ENCODE results near the gene CHCHD3.

Gene CHCHD3

GRCh38 chr7:132760866-132761265 is 321.0 kb downstream of the CHCHD3 start:
- Histone ChIP-seq H4K20me1 (ENCODE audit: insufficient read depth) (no peaks in the 10 kb centered on the region), H3K4me1 (ENCODE audit: low read depth, poor library complexity, severe bottlenecking) (no peaks in the 10 kb centered on the region), H3K36me3 (ENCODE audit: insufficient read depth) (no peaks in the 10 kb centered on the region), H3K79me2 (ENCODE audit: insufficient read depth, low read depth) (no peaks in the 10 kb centered on the region), H3K27me3 (ENCODE audit: insufficient read depth, low read depth) (no peaks in the 10 kb centered on the region), H3K9ac (no peak overlapping the region), H3K27ac (no peak overlapping the region), H3K4me3 (IDR thresholded peaks at IDR 0.05; ENCODE audit: insufficient read depth, low read depth, low read length) (no peak overlapping the region), H3K4me2 (no peak overlapping the region), H2AFZ (ENCODE audit: low read depth) (no peak overlapping the region)
- TF ChIP-seq CTCF (conservative IDR thresholded peaks at IDR 0.05; ENCODE audit: low read depth, low read length): no peak

GRCh38 chr7:132760244-132760623 is 321.7 kb downstream of the CHCHD3 start:
- no peaks in the 10 kb centered on the region for H3K4me1 ChIP-seq (ENCODE audit: low read depth, poor library complexity, severe bottlenecking)
- no peak for TF ChIP-seq CTCF (conservative IDR thresholded peaks at IDR 0.05; ENCODE audit: low read depth, low read length)
- no peak overlapping the region for H3K4me3 ChIP-seq (IDR thresholded peaks at IDR 0.05; ENCODE audit: insufficient read depth, low read depth, low read length)
- H3K9ac ChIP-seq: no peak overlapping the region
- H3K27me3 ChIP-seq (ENCODE audit: insufficient read depth, low read depth): no peaks in the 10 kb centered on the region
- no peaks in the 10 kb centered on the region for H4K20me1 ChIP-seq (ENCODE audit: insufficient read depth)
- no peak overlapping the region for H3K4me2 ChIP-seq
- no peak overlapping the region for H2AFZ ChIP-seq (ENCODE audit: low read depth)
- H3K79me2 ChIP-seq (ENCODE audit: insufficient read depth, low read depth): no peaks in the 10 kb centered on the region
- no peaks in the 10 kb centered on the region for H3K36me3 ChIP-seq (ENCODE audit: insufficient read depth)
- no peak overlapping the region for H3K27ac ChIP-seq

GRCh38 chr7:132759482-132760243 is 322.2 kb downstream of the CHCHD3 start:
- H3K4me3 ChIP-seq (IDR thresholded peaks at IDR 0.05; ENCODE audit: insufficient read depth, low read depth, low read length): no peak overlapping the region
- no peak overlapping the region for H2AFZ ChIP-seq (ENCODE audit: low read depth)
- TF ChIP-seq CTCF (conservative IDR thresholded peaks at IDR 0.05; ENCODE audit: low read depth, low read length): no peak
- no peaks in the 10 kb centered on the region for H3K4me1 ChIP-seq (ENCODE audit: low read depth, poor library complexity, severe bottlenecking)
- no peak overlapping the region for H3K4me2 ChIP-seq
- no peak overlapping the region for H3K9ac ChIP-seq
- H3K27me3 ChIP-seq (ENCODE audit: insufficient read depth, low read depth): no peaks in the 10 kb centered on the region
- no peaks in the 10 kb centered on the region for H3K79me2 ChIP-seq (ENCODE audit: insufficient read depth, low read depth)
- H3K27ac ChIP-seq: no peak overlapping the region
- no peaks in the 10 kb centered on the region for H3K36me3 ChIP-seq (ENCODE audit: insufficient read depth)
- H4K20me1 ChIP-seq (ENCODE audit: insufficient read depth): no peaks in the 10 kb centered on the region

GRCh38 chr7:132758986-132759385 is 322.9 kb downstream of the CHCHD3 start:
- no peaks in the 10 kb centered on the region for H3K27me3 ChIP-seq (ENCODE audit: insufficient read depth, low read depth)
- H3K4me3 ChIP-seq (IDR thresholded peaks at IDR 0.05; ENCODE audit: insufficient read depth, low read depth, low read length): no peak overlapping the region
- H3K4me1 ChIP-seq (ENCODE audit: low read depth, poor library complexity, severe bottlenecking): no peaks in the 10 kb centered on the region
- H3K9ac ChIP-seq: no peak overlapping the region
- H3K4me2 ChIP-seq: no peak overlapping the region
- no peak for TF ChIP-seq CTCF (conservative IDR thresholded peaks at IDR 0.05; ENCODE audit: low read depth, low read length)
- no peak overlapping the region for H3K27ac ChIP-seq
- no peaks in the 10 kb centered on the region for H4K20me1 ChIP-seq (ENCODE audit: insufficient read depth)
- no peaks in the 10 kb centered on the region for H3K36me3 ChIP-seq (ENCODE audit: insufficient read depth)
- H2AFZ ChIP-seq (ENCODE audit: low read depth): no peak overlapping the region
- H3K79me2 ChIP-seq (ENCODE audit: insufficient read depth, low read depth): no peaks in the 10 kb centered on the region
